HG03196 (cell line): ENCODE results near the gene MYT1.

ENCODE experiments used
- ATAC-seq: cut with Tn5 transposase; IDR thresholded peaks from one replicate; pipeline ENCODE4 v1.9.1; 2021; ENCODE audit not compliant: unreplicated experiment

Gene MYT1

DNA sequence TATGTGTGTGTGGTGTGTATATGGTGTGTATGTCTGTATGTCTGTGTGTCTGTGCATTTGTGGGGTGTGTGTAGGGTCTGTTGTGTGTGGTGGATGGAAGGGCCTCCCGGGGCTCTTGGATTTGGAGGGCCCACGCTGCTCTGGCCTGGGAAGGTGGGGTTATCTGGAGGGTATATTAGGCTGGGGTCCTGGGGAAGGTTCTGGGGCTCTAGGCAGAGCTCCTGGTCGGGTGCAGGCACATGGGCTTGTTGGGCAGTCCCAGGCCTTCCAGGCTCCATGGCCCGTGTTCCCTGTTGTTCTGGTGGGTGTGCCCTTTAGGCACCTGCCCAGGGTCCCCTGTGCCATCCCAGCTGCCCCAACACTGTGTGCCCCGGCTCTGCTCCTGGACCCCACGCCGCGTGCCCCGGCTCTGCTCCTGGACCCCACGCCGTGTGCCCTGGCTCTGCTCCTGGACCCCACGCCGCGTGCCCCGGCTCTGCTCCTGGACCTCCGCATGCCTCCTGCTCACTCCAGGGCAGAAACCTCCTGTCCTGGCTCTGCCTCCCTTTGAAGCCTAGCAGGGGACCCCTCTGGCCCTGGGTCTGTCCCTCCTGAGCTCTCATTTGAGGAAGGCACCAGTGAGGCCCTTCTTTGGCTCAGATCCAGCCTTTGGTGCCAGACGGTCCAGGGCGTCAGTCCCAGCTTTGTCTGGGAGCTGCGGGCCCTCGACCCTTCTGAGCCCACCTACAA is 10.2 kb upstream of the MYT1 start:
- ATAC-seq: no peak

DNA sequence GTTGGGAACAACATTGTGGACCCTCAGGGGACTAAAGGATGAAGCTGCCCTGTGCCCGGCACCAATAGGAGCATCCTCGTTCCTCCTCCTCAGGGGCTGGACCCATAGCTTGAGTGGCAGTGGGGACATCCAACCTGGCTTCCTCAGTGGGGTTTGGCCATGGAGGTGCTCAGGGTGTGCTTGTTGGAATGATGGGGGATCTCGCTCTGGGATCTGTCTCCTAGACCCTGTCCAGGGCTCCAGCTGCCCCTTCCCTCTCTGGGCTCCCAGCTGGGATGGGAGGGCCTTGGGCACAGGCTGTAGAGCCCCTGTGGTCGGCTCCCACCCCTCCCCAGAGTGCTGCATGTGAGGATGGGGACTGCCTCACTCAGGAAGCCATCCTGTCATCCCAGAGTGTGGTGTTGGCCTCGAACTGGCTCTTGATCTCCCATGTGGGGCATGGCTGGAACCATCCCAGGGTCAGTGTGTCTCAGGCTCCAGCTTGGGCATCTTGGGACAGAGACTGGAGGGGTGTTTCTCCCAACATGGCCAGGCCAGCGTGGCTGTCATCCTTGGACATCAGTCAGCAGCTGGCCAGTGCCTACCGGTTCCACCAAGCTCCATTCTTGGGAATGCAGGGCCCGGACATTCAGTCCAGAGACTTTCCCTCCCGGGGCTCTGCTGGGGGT is 9.5 kb upstream of the MYT1 start:
- ATAC-seq: no peak

DNA sequence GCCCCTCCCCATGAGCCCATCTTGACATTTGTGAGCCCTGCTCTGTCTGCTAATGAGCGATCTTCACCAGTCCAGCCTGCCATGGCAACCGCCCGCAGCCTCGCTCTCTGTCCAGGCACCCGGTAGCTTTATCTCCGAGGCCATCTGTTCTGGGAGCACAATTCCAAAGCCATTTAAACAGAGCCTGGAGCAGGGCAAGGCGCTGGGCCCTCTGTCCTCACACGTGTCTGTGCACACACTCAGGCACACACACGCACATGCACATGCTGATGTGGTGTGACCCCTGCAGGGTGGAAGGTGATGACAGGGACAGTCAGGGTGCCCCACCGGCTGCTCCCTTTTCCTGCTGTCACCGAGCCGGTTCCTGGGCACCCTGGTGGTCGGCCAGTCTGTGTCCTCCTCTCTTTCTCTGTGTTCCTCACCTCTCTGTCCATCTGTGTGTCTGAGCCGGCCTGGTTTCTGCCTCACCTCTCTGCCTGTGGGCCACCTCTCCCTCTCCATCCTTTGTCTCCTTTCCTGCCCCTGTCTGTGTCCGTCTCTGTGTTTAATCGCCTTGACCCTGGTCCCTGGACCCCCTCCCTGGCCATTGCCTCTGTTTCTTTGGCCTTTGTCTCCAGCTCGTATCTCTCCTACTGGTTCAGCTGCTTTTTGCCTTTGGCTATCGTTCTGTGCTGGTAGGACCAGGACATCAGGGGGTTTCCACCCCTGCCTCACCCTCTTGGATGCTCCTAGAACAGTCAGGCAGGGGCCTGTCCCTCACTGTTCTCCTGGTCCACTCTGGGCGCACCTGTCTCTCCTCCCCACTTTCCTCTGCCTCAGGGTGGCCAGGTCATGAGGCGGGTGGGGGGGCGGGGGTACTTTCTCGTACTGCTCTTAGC is 8.8 kb upstream of the MYT1 start:
- no peak for ATAC-seq

DNA sequence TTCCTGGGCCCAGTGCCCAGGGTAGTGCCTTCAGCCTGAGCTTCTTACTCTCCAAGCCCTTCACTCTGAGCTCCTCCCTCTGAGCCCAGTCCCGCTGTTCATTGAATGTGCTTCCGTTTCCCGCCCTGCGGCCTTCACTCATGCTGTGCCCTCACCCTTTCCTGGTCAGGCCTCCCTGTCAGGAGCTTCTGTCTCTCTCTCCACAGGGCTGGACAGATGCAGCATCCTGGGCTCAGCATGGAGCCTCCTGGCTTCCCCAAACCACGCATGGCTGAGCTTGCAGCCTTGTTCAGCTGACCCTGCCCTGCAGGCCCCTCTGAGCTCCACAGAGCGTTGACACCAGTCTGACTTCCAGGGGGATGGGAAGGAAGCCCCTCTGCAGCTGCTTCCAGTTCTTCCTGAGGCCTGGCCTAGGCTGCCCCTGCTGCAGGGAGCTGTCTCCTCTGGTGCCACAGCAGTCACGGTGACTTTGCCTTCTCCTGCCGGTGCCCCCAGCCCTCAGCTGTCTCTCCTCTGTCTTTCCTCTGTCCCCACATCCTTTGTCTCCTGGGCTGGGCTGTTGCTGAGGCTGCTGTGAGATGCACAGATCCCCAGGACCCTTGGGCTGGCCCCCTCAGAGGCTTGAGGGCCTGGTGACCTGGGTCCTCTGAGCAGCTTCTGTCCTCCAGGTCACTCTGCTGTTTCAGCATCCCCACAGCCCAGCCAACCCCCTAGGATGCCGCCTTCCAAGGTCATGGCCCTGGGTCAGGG is 7.9 kb upstream of the MYT1 start:
- ATAC-seq: no peak

DNA sequence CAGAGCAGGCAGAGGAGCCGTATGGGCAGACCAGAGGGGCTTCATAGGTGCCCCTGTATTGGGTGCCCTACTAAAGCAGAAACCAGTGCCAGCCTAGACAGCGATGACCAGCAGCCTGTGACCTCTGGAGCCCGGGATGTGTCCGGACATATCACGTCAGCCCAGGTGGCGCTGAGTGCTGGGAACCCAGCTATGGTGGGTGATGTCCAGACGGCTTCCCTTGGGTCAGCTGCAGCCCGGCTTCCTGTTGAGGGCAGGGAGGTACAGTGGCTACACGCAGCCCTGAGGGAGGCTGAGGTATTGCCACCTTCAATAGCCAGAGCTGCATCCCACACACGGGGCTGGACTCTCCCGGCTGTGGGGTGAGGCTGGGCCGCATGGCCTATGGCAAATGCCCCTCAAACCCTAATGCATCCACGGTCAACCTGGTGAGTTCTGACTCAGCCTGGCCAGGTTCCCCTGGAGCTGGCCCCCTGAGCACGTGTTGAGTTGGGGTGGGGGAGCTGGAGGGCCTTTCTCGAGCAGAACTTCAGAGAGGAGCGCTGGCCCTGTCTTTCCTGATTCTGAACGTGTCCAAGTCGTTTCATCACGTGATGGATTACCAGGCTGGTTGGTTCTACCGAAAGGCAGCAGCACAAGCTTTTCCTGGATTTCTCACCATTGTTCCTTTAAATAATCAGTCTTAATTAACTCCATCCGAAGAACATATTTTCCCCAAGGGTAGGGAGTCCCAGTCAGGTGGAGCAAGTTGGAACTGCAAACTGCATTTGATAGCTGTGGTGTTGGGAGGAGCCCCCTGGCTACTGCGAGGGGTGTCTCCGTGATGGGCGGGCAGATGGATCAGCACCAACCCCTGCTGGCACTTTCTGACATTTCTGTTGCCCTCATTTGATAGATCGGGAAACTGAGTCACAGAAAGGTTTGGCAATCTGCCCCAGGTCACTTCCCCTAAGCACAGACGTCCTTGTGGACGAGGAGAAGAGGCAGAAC is 7.1 kb upstream of the MYT1 start:
- ATAC-seq: no peak

DNA sequence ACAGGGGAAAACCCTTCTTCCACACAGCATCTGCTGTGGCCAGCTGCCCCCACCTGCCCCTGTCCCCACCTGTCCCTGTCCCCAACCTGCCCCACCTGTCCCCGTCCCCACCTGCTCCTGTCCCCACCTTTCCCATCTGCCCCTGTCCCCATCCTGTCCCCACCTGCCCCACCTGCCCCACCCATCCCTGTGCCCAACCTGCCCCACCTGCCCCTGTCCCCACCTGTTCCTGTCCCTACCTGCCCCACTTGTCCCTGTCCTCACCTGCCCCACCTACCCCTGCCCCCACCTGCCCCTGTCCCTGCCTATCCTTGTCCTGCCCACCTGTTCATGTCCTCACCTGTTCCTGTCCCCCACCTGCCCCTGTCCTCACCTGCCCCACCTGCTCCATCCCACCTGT is 6.4 kb upstream of the MYT1 start:
- ATAC-seq: no peak

DNA sequence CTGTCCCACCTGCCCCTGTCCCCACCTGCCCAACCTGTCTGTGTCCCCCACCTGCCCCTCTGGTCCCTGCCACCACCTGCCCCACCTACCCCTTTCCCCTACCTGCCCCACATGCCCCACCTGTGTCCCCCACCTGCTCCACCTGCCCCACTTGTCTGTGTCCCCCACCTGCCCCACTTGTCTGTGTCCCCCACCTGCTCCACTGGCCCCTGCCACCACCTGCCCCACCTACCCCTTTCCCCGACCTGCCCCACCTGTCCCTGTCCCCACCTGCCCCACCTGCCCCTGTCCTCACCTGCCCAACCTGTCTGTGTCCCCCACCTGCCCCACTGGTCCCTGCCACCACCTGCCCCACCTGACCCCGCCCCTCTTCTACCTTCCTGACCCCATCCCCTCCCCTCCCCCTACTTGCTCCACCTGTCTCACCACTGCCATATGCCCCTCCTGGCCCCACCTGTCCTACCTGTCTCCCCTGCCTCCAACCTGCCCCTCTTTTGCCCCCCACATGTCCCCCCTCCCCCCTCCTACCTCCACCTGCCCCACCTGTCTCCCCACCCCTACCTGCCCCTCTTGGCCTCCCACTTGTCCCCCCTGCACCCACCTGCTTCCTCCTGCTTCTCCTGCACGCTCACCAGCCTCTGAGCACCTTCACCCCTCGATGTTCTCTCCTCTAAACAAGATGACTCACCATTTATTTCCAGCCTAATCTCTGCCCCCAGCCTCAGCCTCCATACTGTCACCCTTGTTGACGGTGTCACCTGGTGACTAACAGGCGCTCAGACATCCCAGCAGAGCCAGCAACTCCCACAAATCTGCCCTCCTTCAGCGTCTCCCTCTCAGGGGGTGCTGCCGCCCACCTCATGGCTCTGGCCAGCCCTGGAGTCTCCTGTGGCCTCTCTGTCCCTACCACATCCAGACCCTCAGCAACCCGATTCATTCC is 5.6 kb upstream of the MYT1 start:
- ATAC-seq: no peak

DNA sequence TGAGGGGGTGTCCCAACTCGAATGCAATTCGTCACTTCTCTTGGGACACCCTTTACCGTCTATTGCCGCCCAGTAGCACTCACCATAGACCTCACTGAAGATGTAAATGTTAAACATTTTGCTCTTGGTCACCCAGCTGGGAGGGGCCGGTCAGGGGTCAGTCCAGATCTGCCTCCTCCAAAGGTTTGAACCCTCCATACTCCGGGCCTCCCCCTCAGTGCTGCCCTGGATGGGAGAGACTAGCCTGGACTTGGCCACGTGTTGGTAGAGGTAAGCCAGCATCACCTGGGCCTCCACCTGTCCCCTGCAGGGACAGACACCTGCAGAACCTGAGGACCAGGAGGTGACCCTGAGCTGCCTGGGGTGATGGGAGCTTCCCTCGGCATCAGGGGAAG is 5.0 kb upstream of the MYT1 start:
- ATAC-seq: no peak

DNA sequence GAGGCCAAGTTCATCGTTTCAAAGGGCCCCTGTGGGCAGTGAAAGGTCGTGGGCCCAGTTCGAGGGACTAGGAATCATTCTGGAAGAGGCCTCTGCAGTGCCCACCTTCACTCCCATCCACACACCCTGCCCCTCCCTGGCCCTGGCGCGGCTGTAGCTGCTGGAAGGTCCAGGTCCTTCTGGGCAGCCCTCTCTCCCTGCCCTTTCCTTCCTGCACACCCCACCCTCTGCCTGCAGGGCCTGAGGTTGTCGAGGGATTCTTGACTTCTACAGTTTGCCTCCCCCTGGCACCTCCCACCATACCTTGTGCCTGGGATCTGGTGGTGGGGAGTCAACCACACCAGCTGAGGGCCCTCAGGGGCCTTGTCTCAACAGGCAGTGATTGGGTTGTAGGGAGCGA is 4.5 kb upstream of the MYT1 start:
- ATAC-seq: no peak

DNA sequence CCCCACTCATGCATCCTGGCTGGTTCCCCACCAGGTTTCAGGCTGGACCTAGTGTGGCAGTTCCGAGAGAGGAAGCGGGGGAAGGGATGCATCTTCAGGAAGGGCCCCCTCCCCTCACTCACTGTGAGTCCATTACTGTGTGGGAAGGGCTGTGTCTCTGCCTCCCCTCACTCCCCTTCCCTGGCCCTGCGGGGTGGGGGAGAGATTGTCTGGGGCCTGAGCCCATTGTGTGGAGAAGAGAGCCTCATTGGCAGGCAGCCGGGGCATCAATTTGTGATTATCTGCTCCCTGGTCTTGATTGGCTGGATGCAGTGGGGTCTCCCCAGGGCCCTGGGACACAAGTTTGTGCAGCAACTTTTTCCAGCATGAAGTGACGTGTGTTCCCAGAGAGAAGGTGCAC is 4.1 kb upstream of the MYT1 start:
- no peak for ATAC-seq

DNA sequence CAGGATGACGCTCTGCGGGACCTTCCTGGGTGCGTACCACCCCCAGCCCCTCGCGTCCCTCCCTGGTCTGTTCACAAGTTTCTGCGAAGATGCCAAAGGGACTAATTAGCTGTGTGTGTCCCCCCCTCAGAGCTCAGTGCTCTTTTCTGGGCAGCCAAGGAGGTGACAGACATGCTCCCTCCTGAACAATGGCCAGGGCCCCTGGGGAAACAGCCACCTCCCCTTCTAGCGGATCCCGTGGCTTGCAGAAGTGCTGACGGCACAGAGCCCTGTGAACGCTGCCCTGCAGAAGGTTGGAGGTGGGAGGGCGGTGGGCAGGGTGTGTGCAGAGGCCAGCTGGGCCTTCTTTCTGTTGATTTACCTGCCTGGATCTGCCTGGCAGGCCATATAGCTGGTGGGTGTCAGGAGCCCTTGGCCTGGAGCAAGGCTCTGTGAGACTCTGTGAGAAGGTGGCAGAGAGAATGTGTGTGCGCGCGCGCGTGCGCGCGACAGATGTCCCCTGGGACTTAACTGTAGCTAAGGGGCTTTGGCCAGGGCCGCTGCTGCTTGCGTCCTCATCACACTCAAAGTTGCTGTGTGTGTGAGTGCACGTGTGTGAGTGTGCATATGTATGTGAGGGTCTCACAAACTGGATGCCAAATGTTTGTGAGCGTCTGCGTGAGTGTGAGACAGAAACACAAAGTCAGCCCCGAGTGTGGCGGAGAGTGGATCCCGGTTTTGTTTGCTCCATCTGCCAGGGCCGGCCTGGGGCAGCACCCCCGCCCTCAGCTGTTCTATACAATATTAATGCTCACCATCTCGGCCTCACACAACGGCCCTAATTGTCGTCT is 3.5 kb upstream of the MYT1 start:
- no peak for ATAC-seq

DNA sequence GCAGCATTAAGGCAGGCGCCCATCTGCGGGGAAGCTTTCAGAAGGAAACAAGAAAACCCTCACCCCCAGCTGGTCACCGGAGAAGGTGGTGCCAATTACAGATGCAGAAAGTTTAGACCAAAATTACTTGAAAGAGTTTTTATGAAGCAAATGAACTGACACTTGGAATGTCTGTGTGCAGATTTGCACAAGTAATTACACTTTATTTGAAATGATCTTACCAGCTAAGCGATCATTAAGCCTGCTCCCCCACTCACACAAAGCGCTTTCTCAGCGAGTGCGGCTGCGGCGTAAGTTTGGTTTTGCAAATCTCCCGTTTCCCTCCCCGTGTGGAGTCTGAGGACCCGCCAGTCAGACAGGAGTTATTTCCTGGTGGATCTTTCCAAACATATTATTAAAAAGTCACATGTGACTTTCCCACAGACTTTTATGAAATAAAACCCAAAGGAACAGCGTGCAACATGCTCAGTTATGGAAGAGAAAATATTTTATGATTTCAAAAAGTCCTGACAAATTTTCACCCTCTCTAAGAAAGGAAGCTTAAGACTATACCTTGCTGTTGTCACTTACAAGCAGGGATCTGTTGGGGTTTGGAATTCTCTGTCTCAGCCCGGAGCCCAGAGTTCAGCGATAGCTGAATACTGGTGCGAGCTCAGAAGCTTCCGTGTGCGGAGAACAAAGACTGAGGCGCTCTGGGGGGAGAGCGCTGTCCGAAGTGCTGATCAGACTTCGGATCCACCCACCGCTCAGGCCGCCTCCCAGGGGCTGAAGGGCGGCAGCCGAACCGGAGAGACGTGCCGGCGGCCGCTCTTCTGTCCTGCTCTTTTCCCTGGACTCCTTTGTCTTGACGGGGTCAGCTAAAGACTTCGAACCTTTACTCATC is 2.7 kb upstream of the MYT1 start:
- ATAC-seq: no peak

DNA sequence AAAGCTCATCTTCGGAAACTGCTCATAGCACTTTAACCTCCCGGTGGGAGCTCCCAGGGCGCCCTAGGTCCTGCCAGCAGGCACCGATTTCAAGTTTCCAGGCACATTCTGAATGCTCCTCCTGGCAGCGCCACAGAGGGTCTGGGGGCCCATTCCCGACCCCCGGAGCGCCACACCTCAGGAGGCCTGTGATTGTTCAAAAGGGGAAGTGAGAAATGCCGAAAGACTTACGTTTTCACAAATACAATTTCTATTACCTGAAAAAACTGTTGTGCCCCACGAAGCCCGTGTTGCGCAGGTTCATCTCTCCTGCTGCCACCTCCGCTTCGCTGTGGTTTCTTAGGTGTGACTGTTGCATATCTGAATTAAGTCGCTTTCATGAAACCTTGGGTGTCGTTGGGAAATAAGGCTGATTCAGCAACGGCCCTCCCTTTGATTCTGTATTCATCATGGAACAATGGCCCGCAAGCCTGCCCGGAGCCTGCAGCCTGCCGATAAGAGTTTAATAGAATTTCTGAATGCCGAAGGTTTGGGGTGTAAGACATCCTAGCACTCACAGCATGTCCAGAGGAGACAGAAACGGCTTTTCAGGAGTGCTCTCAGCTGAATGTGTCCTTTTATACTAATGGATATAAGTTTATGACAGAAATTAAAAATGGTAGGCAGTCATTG is 1.9 kb upstream of the MYT1 start:
- no peak for ATAC-seq

DNA sequence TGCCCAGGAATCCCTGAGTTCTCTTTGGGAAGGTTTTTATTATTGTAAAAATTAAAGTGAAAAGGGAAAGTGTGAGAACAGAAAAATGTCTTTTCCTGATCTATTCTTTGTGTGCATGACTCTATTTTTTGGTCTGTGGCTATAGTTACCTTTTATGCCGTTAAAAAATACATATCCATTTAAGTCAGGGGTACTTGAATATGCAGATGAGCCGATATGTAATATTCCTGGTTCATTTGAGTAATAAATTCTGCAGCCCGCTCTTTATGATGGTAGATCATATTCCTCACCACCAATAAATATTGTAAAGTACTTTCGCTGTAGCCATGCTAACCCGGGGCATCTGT is 503 bp upstream of the MYT1 start:
- no peak for ATAC-seq

DNA sequence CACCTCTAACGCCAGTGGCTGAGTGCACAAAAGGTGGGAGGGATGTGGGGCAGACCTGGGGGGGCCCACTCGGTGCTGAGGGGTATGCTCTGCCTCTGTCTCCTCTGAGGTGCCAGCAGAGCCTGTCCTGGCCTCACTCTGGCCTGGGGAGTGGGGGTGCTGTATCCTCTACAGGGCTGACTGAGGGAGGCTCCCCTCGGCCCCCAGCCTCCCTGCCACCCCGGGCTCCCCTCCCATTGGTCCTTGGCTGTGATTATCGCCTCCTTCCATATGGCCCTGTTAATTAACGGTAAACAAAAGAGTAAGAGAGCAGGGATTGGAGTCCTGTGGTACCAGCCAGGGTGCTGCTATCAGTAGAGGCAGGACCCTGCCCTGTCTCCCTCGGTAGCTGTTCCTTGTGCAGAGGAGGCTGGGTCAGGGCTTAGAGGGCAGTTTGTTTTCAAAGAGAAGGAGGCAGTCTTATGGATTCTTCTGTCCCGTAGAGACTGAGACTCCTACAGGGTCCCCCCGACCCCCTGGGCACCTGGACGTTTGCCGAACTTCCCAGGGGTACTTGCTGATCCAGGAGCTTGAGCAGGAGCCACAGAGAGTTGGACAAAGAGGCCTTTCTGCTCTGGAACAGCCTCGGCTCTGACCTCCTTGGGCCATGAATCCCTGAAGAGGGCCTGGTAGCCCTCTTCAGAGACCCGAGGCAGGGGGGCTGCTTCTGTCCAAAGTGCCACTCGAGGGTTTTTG is 1.8 kb downstream of the MYT1 start:
- ATAC-seq: no peak
